K562 (cell line): ENCODE data around the gene LY6G5B. TPM values are rescaled to one million over a fixed set of nuclear protein-coding genes. Genes with fewer than 3 reads are reported as not detected.
A peak's percentile ranks its signal among the peaks of the same experiment; 100 is the strongest.

Experiments used
- ARID2 ChIP-seq: fragments of 450-650 bp; IDR thresholded peaks from 2 replicates; pipeline ENCODE4 v1.6.1; 2017; ENCODE audit warnings: antibody characterized with exemption, mild to moderate bottlenecking
- DPF2 ChIP-seq: fragments of 450-650 bp; IDR thresholded peaks from 2 replicates; pipeline ENCODE4 v1.6.1; 2016
- KDM5B ChIP-seq: fragments of 200-600 bp; sonication (generic); IDR thresholded peaks from 2 replicates; pipeline ENCODE4 v1.6.1; 2012; ENCODE audit warnings: low read depth, mild to moderate bottlenecking, moderate library complexity, low read length, control low read depth, inconsistent platforms; ENCODE audit not compliant: insufficient replicate concordance
- MTA1 ChIP-seq: fragments of 450-650 bp; IDR thresholded peaks from 2 replicates; pipeline ENCODE4 v1.6.1; 2017; ENCODE audit warnings: borderline replicate concordance
- NCOR1 ChIP-seq: fragments of 450-650 bp; IDR thresholded peaks from 2 replicates; pipeline ENCODE4 v1.6.1; 2016; ENCODE audit warnings: mild to moderate bottlenecking, moderate library complexity
- NEUROD1 ChIP-seq: fragments of 150-350 bp; IDR thresholded peaks from 2 replicates; pipeline ENCODE4 v1.6.1; 2014; ENCODE audit warnings: borderline replicate concordance, low read length, low read depth; ENCODE audit not compliant: partially characterized antibody
- POLR2B ChIP-seq: fragments of 450-650 bp; IDR thresholded peaks from 2 replicates; pipeline ENCODE4 v1.6.1; 2018; ENCODE audit warnings: low read depth; ENCODE audit not compliant: partially characterized antibody
- POLR2H ChIP-seq: IDR thresholded peaks from 2 replicates; pipeline ENCODE4 v1.6.1; 2016; ENCODE audit warnings: missing genetic modification characterization, low read depth, mild to moderate bottlenecking, control low read depth, missing compliant biosample characterization, moderate library complexity
- SPI1 ChIP-seq: IDR thresholded peaks from 2 replicates; pipeline ENCODE4 v1.6.1; 2011; ENCODE audit warnings: low read depth, low read length, control low read depth, borderline replicate concordance
- SRSF1 ChIP-seq: fragments of 200-400 bp; formaldehyde crosslinking; IDR thresholded peaks from 2 replicates; pipeline ENCODE4 v1.6.1; 2017; ENCODE audit warnings: mild to moderate bottlenecking, low read depth, low read length, moderate library complexity
- TEAD1 ChIP-seq, 2 experiments: fragments of 450-650 bp in 1 of 2; sonication (generic) in 1 of 2; formaldehyde crosslinking; IDR thresholded peaks; 2 replicates each; pipeline versions ENCODE4 v1.4.0 to v1.8.0; 2020 to 2022; ENCODE audit warnings: mild to moderate bottlenecking in 2 of 2, missing genetic modification reagents in 1 of 2
- ZBTB17 ChIP-seq: fragments of 450-650 bp; formaldehyde crosslinking; IDR thresholded peaks from 2 replicates; pipeline ENCODE4 v1.4.0; 2020; ENCODE audit warnings: mild to moderate bottlenecking
- ZNF561 ChIP-seq: fragments of 450-650 bp; formaldehyde crosslinking; conservative IDR thresholded peaks from 2 replicates; pipeline ENCODE4 v1.4.0; 2020; ENCODE audit warnings: mild to moderate bottlenecking, moderate library complexity
- ZZZ3 ChIP-seq: fragments of 450-650 bp; IDR thresholded peaks from 2 replicates; pipeline ENCODE4 v1.6.1; 2016; ENCODE audit warnings: antibody characterized with exemption, mild to moderate bottlenecking, moderate library complexity
- polyA plus RNA-seq, 8 experiments: library from polyadenylated mRNA; depleted of rRNA in 4 of 8; stranded (reverse) in 5 of 8; unstranded in 3 of 8; fragments of >200 nt; fragmentation: Nextera tagmentation in 2 of 8; fragmentation: Illumina TruSeq in 1 of 8; extraction: Ambion mirVana in 2 of 8; extraction: Trizol in 1 of 8; gene quantifications; 2 replicates each; pipeline versions ENCODE4 v1.2.1 to v1.2.3, GENCODE V29; 2011 to 2014; ENCODE audit warnings: inconsistent platforms in 1 of 8, missing spikeins in 1 of 8
- total RNA-seq, 7 experiments: library from RNA; depleted of rRNA in 6 of 7; stranded (reverse); fragments of >200 nt in 6 of 7; fragmentation: Illumina TruSeq in 2 of 7; extraction: Trizol in 2 of 7; gene quantifications; 2 replicates each; pipeline versions ENCODE4 v1.2.1 to v1.2.3, GENCODE V29; 2011 to 2021; ENCODE audit warnings: low replicate concordance in 1 of 7
- TF ChIP-seq, protein P1 (sequence below): sonication (generic); formaldehyde crosslinking; IDR thresholded peaks from 2 replicates; pipeline ENCODE4 v1.8.1; 2022; ENCODE audit warnings: missing genetic modification reagents
- TF ChIP-seq, protein P2 (sequence below): fragments of 450-650 bp; IDR thresholded peaks from one replicate; pipeline ENCODE4 v1.6.1; 2018; ENCODE audit warnings: mild to moderate bottlenecking, moderate library complexity; ENCODE audit not compliant: partially characterized antibody
- TF ChIP-seq, protein P3 (sequence below): fragments of 250-450 bp; sonication (Bioruptor Pico); IDR thresholded peaks from 2 replicates; pipeline ENCODE4 v1.9.0; 2021; ENCODE audit warnings: mild to moderate bottlenecking
- TF ChIP-seq, protein P4 (sequence below), 2 experiments: fragments of 150-350 bp in 1 of 2; IDR thresholded peaks; 2 replicates each; pipeline ENCODE4 v1.6.1; 2012 to 2016; ENCODE audit warnings: low read depth in 2 of 2, low read length in 2 of 2, mild to moderate bottlenecking in 1 of 2, moderate library complexity in 1 of 2
- TF ChIP-seq, protein P5 (sequence below): fragments of 250-450 bp; sonication (Bioruptor Pico); IDR thresholded peaks from 2 replicates; pipeline ENCODE4 v1.5.0; 2022; ENCODE audit warnings: mild to moderate bottlenecking

Gene LY6G5B
- total and polyA plus RNA-seq, 9 of the 15 experiments (the other 6 are each of a cell fraction or from before 2014, with no cell fraction given), result 6.0 to 27.0 (median 7.5) TPM

DNA sequence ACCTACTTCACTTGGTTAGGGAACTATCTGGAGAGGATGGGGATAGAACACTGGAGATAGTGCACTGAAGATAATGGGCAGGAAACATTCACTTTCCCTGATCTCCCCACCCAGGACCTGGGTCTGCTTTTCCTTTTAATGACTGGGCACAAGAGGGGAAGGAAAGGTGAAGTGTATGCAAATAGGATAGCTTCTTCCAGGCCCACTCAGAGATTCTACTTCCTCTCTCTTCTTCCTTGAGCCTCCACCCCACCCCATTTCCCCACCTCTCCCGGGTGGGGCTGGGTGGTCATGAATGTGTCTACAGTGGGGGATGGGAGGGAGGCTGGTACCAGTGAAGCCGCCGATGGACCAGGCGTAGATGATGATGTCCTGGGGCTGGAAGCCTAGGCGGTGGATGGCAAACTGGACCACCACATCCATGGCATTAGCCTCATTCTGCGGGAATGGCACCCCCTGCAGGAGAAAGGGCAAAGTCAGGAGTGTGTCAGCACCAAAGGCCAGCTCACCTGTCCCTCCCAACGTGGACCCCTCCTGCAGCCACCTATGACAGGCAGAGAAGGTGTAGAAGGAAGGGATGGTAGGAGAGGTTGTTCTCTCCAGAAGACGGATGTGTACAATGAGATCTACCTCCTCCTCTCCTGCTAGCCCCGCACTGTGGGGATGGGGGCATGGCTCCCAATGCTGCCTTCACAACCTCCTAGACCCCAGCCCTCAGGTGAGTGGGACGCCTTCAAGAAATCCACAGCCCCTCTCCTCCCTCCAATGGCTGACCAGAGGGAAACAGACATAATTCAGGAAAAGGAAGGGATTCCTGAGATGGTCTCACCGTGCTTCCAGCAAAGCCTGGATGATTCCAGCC lies 19.7 kb downstream of the LY6G5B start (continued):
- TF ChIP-seq, protein P1, sequence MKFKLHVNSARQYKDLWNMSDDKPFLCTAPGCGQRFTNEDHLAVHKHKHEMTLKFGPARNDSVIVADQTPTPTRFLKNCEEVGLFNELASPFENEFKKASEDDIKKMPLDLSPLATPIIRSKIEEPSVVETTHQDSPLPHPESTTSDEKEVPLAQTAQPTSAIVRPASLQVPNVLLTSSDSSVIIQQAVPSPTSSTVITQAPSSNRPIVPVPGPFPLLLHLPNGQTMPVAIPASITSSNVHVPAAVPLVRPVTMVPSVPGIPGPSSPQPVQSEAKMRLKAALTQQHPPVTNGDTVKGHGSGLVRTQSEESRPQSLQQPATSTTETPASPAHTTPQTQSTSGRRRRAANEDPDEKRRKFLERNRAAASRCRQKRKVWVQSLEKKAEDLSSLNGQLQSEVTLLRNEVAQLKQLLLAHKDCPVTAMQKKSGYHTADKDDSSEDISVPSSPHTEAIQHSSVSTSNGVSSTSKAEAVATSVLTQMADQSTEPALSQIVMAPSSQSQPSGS (CRISPR knock-in tag), result no peak
- TF ChIP-seq MTA1, result no peak
- TF ChIP-seq NCOR1, result no peak
- TF ChIP-seq, protein P2, sequence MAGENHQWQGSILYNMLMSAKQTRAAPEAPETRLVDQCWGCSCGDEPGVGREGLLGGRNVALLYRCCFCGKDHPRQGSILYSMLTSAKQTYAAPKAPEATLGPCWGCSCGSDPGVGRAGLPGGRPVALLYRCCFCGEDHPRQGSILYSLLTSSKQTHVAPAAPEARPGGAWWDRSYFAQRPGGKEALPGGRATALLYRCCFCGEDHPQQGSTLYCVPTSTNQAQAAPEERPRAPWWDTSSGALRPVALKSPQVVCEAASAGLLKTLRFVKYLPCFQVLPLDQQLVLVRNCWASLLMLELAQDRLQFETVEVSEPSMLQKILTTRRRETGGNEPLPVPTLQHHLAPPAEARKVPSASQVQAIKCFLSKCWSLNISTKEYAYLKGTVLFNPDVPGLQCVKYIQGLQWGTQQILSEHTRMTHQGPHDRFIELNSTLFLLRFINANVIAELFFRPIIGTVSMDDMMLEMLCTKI, result no peak
- TF ChIP-seq ZZZ3, result no peak
- no peak for TF ChIP-seq KDM5B
- TF ChIP-seq SRSF1, result no peak
- no peak for TF ChIP-seq DPF2
- TF ChIP-seq NEUROD1, result no peak
- no peak for TF ChIP-seq ZBTB17 (CRISPR knock-in tag)
- peak in 1 of 2 experiments; percentile 50; a peak in 1 of 4 replicates for TF ChIP-seq TEAD1 (CRISPR knock-in tag; IDR thresholded peaks at IDR 0.05)
- TF ChIP-seq, protein P3, sequence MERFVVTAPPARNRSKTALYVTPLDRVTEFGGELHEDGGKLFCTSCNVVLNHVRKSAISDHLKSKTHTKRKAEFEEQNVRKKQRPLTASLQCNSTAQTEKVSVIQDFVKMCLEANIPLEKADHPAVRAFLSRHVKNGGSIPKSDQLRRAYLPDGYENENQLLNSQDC, result no peak
- TF ChIP-seq SPI1, result peak; percentile 70
- TF ChIP-seq ZNF561, result no peak
- TF ChIP-seq, protein P4, sequence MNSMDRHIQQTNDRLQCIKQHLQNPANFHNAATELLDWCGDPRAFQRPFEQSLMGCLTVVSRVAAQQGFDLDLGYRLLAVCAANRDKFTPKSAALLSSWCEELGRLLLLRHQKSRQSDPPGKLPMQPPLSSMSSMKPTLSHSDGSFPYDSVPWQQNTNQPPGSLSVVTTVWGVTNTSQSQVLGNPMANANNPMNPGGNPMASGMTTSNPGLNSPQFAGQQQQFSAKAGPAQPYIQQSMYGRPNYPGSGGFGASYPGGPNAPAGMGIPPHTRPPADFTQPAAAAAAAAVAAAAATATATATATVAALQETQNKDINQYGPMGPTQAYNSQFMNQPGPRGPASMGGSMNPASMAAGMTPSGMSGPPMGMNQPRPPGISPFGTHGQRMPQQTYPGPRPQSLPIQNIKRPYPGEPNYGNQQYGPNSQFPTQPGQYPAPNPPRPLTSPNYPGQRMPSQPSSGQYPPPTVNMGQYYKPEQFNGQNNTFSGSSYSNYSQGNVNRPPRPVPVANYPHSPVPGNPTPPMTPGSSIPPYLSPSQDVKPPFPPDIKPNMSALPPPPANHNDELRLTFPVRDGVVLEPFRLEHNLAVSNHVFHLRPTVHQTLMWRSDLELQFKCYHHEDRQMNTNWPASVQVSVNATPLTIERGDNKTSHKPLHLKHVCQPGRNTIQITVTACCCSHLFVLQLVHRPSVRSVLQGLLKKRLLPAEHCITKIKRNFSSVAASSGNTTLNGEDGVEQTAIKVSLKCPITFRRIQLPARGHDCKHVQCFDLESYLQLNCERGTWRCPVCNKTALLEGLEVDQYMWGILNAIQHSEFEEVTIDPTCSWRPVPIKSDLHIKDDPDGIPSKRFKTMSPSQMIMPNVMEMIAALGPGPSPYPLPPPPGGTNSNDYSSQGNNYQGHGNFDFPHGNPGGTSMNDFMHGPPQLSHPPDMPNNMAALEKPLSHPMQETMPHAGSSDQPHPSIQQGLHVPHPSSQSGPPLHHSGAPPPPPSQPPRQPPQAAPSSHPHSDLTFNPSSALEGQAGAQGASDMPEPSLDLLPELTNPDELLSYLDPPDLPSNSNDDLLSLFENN (IDR thresholded peaks at IDR 0.05; ENCODE audit: low read depth in 2 of 2, low read length in 2 of 2), result no peak
- TF ChIP-seq, protein P5, sequence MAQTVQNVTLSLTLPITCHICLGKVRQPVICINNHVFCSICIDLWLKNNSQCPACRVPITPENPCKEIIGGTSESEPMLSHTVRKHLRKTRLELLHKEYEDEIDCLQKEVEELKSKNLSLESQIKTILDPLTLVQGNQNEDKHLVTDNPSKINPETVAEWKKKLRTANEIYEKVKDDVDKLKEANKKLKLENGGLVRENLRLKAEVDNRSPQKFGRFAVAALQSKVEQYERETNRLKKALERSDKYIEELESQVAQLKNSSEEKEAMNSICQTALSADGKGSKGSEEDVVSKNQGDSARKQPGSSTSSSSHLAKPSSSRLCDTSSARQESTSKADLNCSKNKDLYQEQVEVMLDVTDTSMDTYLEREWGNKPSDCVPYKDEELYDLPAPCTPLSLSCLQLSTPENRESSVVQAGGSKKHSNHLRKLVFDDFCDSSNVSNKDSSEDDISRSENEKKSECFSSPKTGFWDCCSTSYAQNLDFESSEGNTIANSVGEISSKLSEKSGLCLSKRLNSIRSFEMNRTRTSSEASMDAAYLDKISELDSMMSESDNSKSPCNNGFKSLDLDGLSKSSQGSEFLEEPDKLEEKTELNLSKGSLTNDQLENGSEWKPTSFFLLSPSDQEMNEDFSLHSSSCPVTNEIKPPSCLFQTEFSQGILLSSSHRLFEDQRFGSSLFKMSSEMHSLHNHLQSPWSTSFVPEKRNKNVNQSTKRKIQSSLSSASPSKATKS, result no peak
- TF ChIP-seq POLR2B, result no peak
- TF ChIP-seq ARID2, result no peak; the same call in 1 of the 2 replicates
- no peak for TF ChIP-seq POLR2H (tag)
